SH-SY5Y (cell line): ENCODE data around the gene XPR1.

Experiments used
- GATA2 ChIP-seq: IDR thresholded peaks from 2 replicates; pipeline ENCODE4 v1.6.1; 2011; ENCODE audit warnings: mild to moderate bottlenecking, low read depth, low read length
- GATA3 ChIP-seq: IDR thresholded peaks from 2 replicates; pipeline ENCODE4 v1.6.1; 2011; ENCODE audit warnings: low read depth, mild to moderate bottlenecking, low read length, moderate library complexity

DNA sequence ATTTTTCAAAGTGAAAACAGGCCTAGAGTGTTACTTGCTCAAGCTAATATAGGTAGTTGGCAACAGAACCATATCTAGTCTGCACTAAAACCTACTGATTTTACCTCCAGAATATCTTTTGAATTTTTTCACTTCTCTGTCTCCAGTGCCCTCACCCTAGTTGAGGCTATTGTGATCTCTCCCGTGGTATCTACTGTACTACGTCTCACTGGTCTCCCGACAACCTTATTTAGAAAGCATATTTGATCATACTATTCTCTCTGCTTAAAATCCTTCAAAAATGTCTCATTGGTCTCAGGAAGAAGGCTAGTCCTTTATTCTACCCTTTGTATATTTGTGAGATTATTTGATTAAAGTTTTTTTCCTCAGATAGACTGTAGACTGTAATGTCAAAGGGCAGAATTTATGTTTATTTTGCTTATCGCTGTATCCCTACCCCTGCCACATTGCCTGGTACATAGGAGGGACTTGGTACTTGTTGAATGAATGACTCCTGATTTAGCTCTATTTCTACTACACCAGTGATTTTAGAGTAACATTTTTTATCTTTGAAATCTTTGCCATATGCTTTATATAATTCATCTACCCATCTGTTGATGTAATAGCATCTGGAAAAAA is 145.4 kb downstream of the XPR1 start:
- peak; percentile 66 for TF ChIP-seq GATA3
- no peak for TF ChIP-seq GATA2
